Measurements from ENCODE around the gene GALK1. TPM values are rescaled to one million over a fixed set of nuclear protein-coding genes. Genes with fewer than 3 reads are reported as not detected.

Gene GALK1
- total RNA-seq, 1 experiment from 2014 or later: 35.8 TPM

- CTCF ChIA-PET: interaction anchor here (0.6 to 2.8 kb wide), 5 partner anchors 10 to 345 kb away, joined by 3 to 15 read pairs (median 8); no protein-coding TSS in a partner anchor
- Histone ChIP-seq H3K36me3 (ENCODE audit: control insufficient read depth, insufficient read depth, low read length) (no peaks in the 10 kb centered on the region), H3K4me1 (ENCODE audit: control insufficient read depth, insufficient read depth, low read length) (no peaks in the 10 kb centered on the region), H3K9me3 (ENCODE audit: control insufficient read depth, insufficient read depth, low read depth, low read length) (no peaks in the 10 kb centered on the region), H3K27me3 (ENCODE audit: control insufficient read depth, insufficient read depth, low read length) (no peaks in the 10 kb centered on the region), H3K4me3 (ENCODE audit: low read depth in 2 of 2, low read length in 2 of 2) (no peak overlapping the region), H3K27ac (ENCODE audit: low read length) (no peak overlapping the region)
- no peak for TF ChIP-seq TCF7L2 (IDR thresholded peaks at IDR 0.05; ENCODE audit: low read depth, low read length)
- BruUV-seq (replicated peaks): no TSS peak
- intact Hi-C loops (cut with micrococcal nuclease; ENCODE audit: unreplicated experiment) (no loop called here), in situ Hi-C loops (cut with HindIII; ENCODE audit: low pct_unique_long_range_greater_than_20kb, low sequenced_read_pairs) (no loop called here)
- ATAC-seq (no peak), DNase-seq (ENCODE audit: low read depth, low spot score) (no peak)
- POLR2A ChIA-PET: interaction anchor here (0.6 kb wide), 1 partner anchor 115 kb away, joined by 3 read pairs; no protein-coding TSS in a partner anchor
Measured at GRCh38 chr17:75738218-75738802, 26.7 kb downstream of the GALK1 start.

GRCh38 chr17:75737133-75737962, 27.6 kb downstream of the GALK1 start:
- Histone ChIP-seq H3K4me1 (ENCODE audit: control insufficient read depth, insufficient read depth, low read length) (no peaks in the 10 kb centered on the region), H3K27me3 (ENCODE audit: control insufficient read depth, insufficient read depth, low read length) (no peaks in the 10 kb centered on the region), H3K27ac (ENCODE audit: low read length) (no peak overlapping the region), H3K4me3 (ENCODE audit: low read depth in 2 of 2, low read length in 2 of 2) (no peak overlapping the region), H3K9me3 (ENCODE audit: control insufficient read depth, insufficient read depth, low read depth, low read length) (no peaks in the 10 kb centered on the region), H3K36me3 (ENCODE audit: control insufficient read depth, insufficient read depth, low read length) (no peaks in the 10 kb centered on the region)
- no peak for TF ChIP-seq TCF7L2 (IDR thresholded peaks at IDR 0.05; ENCODE audit: low read depth, low read length)
- no peak for TF ChIP-seq REST (IDR thresholded peaks at IDR 0.05; ENCODE audit: insufficient read depth in 1 of 2, low read depth in 2 of 2, low read length in 1 of 2)
- TF ChIP-seq SIN3A (IDR thresholded peaks at IDR 0.05; ENCODE audit: borderline replicate concordance, insufficient read depth, low read depth, low read length): no peak
- TF ChIP-seq CTCF (IDR thresholded peaks at IDR 0.05): no peak
- TF ChIP-seq POLR2AphosphoS5 (IDR thresholded peaks at IDR 0.05; ENCODE audit: low read depth, low read length): no peak
- intact Hi-C loops (cut with micrococcal nuclease; ENCODE audit: unreplicated experiment): no loop called here
- no TSS peak for BruUV-seq (replicated peaks)
- DNase-seq (ENCODE audit: low read depth, low spot score) (no peak), ATAC-seq (peak; percentile 20; the same call in 1 of the 2 replicates)
- in situ Hi-C loops (cut with HindIII; ENCODE audit: low pct_unique_long_range_greater_than_20kb, low sequenced_read_pairs): no loop called here
- ChIA-PET CTCF (interaction anchor here (0.6 to 2.8 kb wide), 5 partner anchors 11 to 344 kb away, joined by 3 to 15 read pairs (median 8); no protein-coding TSS in a partner anchor), POLR2A (no interaction called here)

Data from Panc1 (cell line).